OCI-LY7 (cell line): ENCODE measurements around the gene PRKN. TPM values are rescaled to one million over a fixed set of nuclear protein-coding genes. Genes with fewer than 3 reads are reported as not detected.

Experiments
- BruUV-seq: library from RNA; stranded (reverse); fragments of 400-500 nt; replicated peaks from 2 replicates; lab custom pipeline; 2021; lab: Mats Ljungman, UMichigan
- CTCF ChIA-PET: fragments of 300-600 bp; sonication (Branson Sonifier 250); formaldehyde crosslinking; loops from one replicate; lab custom pipeline; 2022; ENCODE audit warnings: antibody characterized with exemption; ENCODE audit not compliant: unreplicated experiment; lab: Charles Lee
- POLR2A ChIA-PET: fragments of 300-600 bp; sonication (Branson Sonifier 250); formaldehyde crosslinking; loops from one replicate; lab custom pipeline; 2022; ENCODE audit warnings: antibody characterized with exemption; lab: Charles Lee
- DNase-seq: peaks from one replicate; pipeline ENCODE4 v3.0.0-alpha.2; 2015; ENCODE audit warnings: low spot score
- H2AFZ ChIP-seq: fragments of 200-600 bp; sonication (generic), shearing (Covaris generic); 2 replicates; pipeline ENCODE4 v1.6.1; 2014; ENCODE audit warnings: mild to moderate bottlenecking, antibody characterized with exemption, low read length, moderate library complexity
- H3K27ac ChIP-seq: fragments of 200-600 bp; sonication (generic); 2 replicates; pipeline ENCODE4 v1.5.1; 2014; ENCODE audit warnings: mixed run types, low read depth, mild to moderate bottlenecking, moderate library complexity, low read length, inconsistent platforms; ENCODE audit not compliant: poor library complexity, severe bottlenecking
- H3K36me3 ChIP-seq: fragments of 200-600 bp; sonication (generic); 2 replicates; pipeline ENCODE4 v1.6.1; 2014; ENCODE audit warnings: mild to moderate bottlenecking, antibody characterized with exemption, low read length, moderate library complexity, mixed read lengths; ENCODE audit not compliant: insufficient read depth
- H3K4me1 ChIP-seq: fragments of 200-600 bp; sonication (generic); 2 replicates; pipeline ENCODE4 v1.5.1; 2014; ENCODE audit warnings: mild to moderate bottlenecking, low read length; ENCODE audit not compliant: insufficient read depth, poor library complexity, severe bottlenecking
- H3K4me2 ChIP-seq: fragments of 200-600 bp; sonication (generic); 2 replicates; pipeline ENCODE4 v1.6.1; 2014; ENCODE audit warnings: mild to moderate bottlenecking, low read length
- H3K4me3 ChIP-seq: fragments of 200-600 bp; sonication (generic); 2 replicates; pipeline ENCODE4 v1.5.1; 2014; ENCODE audit warnings: mild to moderate bottlenecking, low read depth, low read length; ENCODE audit not compliant: poor library complexity, severe bottlenecking
- H3K79me2 ChIP-seq: fragments of 200-600 bp; sonication (generic); 2 replicates; pipeline ENCODE4 v1.6.1; 2016; ENCODE audit warnings: low read depth, mild to moderate bottlenecking, low read length, moderate library complexity, mixed read lengths; ENCODE audit not compliant: insufficient read depth
- H3K9me2 ChIP-seq: fragments of 200-600 bp; sonication (generic); 2 replicates; pipeline ENCODE4 v1.6.1; 2016; ENCODE audit warnings: mild to moderate bottlenecking, low read length, mixed read lengths; ENCODE audit not compliant: insufficient read depth
- H3K9me3 ChIP-seq: fragments of 200-600 bp; sonication (generic); 2 replicates; pipeline ENCODE4 v1.6.1; 2014; ENCODE audit warnings: mild to moderate bottlenecking, mixed run types, low read length, mixed read lengths
- H4K20me1 ChIP-seq: fragments of 200-600 bp; sonication (generic); 2 replicates; pipeline ENCODE4 v1.6.1; 2014; ENCODE audit warnings: mild to moderate bottlenecking, antibody characterized with exemption, low read length, moderate library complexity, mixed read lengths; ENCODE audit not compliant: insufficient read depth
- EZH2phosphoT487 ChIP-seq: fragments of 200-600 bp; sonication (generic); IDR thresholded peaks from 2 replicates; pipeline ENCODE4 v1.6.1; 2018; ENCODE audit warnings: low read depth, borderline replicate concordance, mild to moderate bottlenecking, mixed run types, antibody characterized with exemption, low read length, moderate library complexity, mixed read lengths
- intact Hi-C: fragments of 100-400 bp; cut with micrococcal nuclease; formaldehyde crosslinking; loops from one replicate; pipeline ENCODE4 v1.10.0; 2022; ENCODE audit not compliant: unreplicated experiment
- total RNA-seq, 2 experiments: library from RNA; depleted of rRNA in 1 of 2; stranded (reverse); fragments of >200 nt in 1 of 2; shearing (Covaris generic) in 1 of 2; gene quantifications; 2 replicates each; pipeline ENCODE4 v1.2.3, GENCODE V29; 2014 to 2022
- TF ChIP-seq, protein P1 (sequence below): fragments of 200-600 bp; sonication (generic); conservative IDR thresholded peaks from 2 replicates; pipeline ENCODE4 v1.5.1; 2014; ENCODE audit warnings: mild to moderate bottlenecking, antibody characterized with exemption, low read length, moderate library complexity, mixed read lengths

Gene PRKN
- total RNA-seq, 2 experiments from 2014 or later: 1.3 to 2.0 TPM

- no peaks in the 10 kb centered on the region for H3K4me1 ChIP-seq
- no peaks in the 10 kb centered on the region for H3K79me2 ChIP-seq
- intact Hi-C loops: no loop called here
- H3K27ac ChIP-seq: no peak overlapping the region
- no peak overlapping the region for H2AFZ ChIP-seq
- no peak overlapping the region for H3K4me3 ChIP-seq
- DNase-seq: no peak
- POLR2A ChIA-PET: interaction anchor here (1.1 kb wide), 1 partner anchor 119 kb away, joined by 4 read pairs; no protein-coding TSS in a partner anchor
- no peaks in the 10 kb centered on the region for H3K9me3 ChIP-seq
- CTCF ChIA-PET: no interaction called here
- no TSS peak for BruUV-seq
- H3K9me2 ChIP-seq: no peaks in the 10 kb centered on the region
- H3K4me2 ChIP-seq: no peak overlapping the region
- no peak for TF ChIP-seq EZH2phosphoT487
- TF ChIP-seq, protein P1, sequence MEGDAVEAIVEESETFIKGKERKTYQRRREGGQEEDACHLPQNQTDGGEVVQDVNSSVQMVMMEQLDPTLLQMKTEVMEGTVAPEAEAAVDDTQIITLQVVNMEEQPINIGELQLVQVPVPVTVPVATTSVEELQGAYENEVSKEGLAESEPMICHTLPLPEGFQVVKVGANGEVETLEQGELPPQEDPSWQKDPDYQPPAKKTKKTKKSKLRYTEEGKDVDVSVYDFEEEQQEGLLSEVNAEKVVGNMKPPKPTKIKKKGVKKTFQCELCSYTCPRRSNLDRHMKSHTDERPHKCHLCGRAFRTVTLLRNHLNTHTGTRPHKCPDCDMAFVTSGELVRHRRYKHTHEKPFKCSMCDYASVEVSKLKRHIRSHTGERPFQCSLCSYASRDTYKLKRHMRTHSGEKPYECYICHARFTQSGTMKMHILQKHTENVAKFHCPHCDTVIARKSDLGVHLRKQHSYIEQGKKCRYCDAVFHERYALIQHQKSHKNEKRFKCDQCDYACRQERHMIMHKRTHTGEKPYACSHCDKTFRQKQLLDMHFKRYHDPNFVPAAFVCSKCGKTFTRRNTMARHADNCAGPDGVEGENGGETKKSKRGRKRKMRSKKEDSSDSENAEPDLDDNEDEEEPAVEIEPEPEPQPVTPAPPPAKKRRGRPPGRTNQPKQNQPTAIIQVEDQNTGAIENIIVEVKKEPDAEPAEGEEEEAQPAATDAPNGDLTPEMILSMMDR: no peak
- H4K20me1 ChIP-seq: no peaks in the 10 kb centered on the region
- H3K36me3 ChIP-seq: no peaks in the 10 kb centered on the region
Measured at GRCh38 chr6:161494566-161494965, 1233.0 kb downstream of the PRKN start.

DNA sequence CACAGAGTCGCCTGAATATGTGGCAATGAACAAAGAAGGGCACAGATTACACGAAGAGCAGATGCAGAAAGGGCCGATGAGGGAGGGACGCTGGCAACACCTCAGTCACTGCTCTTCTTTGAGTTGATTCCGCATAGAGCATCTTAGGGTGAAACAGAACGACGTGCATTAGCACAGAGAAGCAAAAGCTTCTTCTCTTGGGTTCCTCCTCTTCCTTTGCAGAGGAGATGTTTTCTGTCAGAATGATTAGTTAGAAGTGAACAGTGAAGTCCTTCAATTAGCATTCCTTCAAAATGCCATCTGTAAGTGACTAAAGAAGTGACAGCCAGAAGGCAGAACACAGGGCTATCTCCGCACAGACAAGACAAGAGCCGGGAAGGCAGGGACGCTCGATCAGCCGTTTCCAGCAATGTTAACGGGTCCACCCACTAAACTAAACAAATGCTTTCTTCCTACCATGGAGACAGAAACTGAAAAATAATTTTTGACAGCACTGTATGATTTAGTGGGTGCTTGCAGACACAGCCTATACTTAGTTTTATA lies 1233.9 kb downstream of the PRKN start:
- no peaks in the 10 kb centered on the region for H3K36me3 ChIP-seq
- ChIA-PET CTCF (no interaction called here), POLR2A (interaction anchor here (1.1 kb wide), 1 partner anchor 120 kb away, joined by 4 read pairs; no protein-coding TSS in a partner anchor)
- H3K27ac ChIP-seq: no peak overlapping the region
- H3K9me2 ChIP-seq: no peaks in the 10 kb centered on the region
- H3K4me1 ChIP-seq: no peaks in the 10 kb centered on the region
- no TSS peak for BruUV-seq
- no peak overlapping the region for H2AFZ ChIP-seq
- DNase-seq: no peak
- no peak overlapping the region for H3K4me2 ChIP-seq
- no peaks in the 10 kb centered on the region for H3K9me3 ChIP-seq
- no peaks in the 10 kb centered on the region for H3K79me2 ChIP-seq
- no peak overlapping the region for H3K4me3 ChIP-seq
- TF ChIP-seq EZH2phosphoT487: no peak
- TF ChIP-seq, protein P1: no peak
- intact Hi-C loops: no loop called here
- no peaks in the 10 kb centered on the region for H4K20me1 ChIP-seq

- Histone ChIP-seq H4K20me1 (no peaks in the 10 kb centered on the region), H3K27ac (no peak overlapping the region), H3K4me2 (no peak overlapping the region), H3K4me3 (no peak overlapping the region), H2AFZ (no peak overlapping the region), H3K4me1 (no peaks in the 10 kb centered on the region), H3K79me2 (no peaks in the 10 kb centered on the region), H3K36me3 (no peaks in the 10 kb centered on the region), H3K9me3 (no peaks in the 10 kb centered on the region), H3K9me2 (no peaks in the 10 kb centered on the region)
- ChIA-PET CTCF (no interaction called here), POLR2A (interaction anchor here (0.7 kb wide), 1 partner anchor 83 kb away, joined by 5 read pairs; no protein-coding TSS in a partner anchor)
- intact Hi-C loops: no loop called here
- DNase-seq: no peak
- no peak for TF ChIP-seq EZH2phosphoT487
- TF ChIP-seq, protein P1: no peak
- no TSS peak for BruUV-seq
Measured at GRCh38 chr6:161489626-161490306, 1237.8 kb downstream of the PRKN start.
